ENCODE measurements around the gene HMCN1. TPM values are rescaled to one million over a fixed set of nuclear protein-coding genes. Genes with fewer than 3 reads are reported as not detected.
A peak's percentile ranks its signal among the peaks of the same experiment; 100 is the strongest.

HMCN1 gene
- polyA plus RNA-seq, 1 of the 3 experiments (the other 2 are of a cell fraction): 59.5 TPM

DNA sequence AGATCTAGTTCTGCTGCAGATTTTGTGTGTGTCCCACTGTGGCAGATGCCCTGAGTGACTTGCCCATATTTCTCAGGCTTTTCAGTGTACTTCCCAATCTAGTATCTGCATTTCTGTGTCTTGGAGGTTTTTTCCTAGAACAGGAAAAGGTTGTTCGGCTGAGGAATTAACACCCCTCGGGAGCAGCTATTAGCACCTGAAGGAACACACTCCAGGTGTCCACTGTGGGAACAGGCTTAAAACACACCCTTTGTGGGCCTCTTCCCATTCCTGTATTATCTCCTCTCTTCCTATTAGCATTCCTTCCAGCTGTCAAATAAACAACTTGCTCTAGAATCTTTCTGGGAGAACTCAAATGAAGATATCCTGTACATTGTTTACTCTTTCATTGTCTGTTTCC, 178.3 kb downstream of the HMCN1 start:
- POLR2A ChIA-PET: no interaction called here
- CTCF ChIA-PET: no interaction called here

DNA sequence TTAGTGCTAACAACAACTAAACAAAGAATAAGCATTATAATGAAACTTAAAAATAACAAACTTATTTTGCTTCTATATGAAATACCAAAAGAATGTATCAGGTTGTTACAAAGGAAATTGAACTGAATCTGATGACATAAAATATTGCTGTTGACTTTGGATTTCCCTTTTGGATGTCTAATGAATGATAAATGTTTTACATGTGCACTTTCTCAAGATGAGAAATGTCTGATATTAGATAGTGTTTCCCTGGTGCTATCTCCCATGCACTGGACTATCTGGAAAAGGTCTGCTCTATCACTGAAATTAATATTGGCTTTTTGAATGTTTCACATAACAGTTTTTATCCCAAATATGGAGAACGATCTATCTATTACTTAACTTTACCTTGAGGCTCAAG, 179.9 kb downstream of the HMCN1 start:
- H3K4me3 ChIP-seq (ENCODE audit: low read depth in 2 of 2, low read length in 1 of 2): no peak overlapping the region
- no peaks in the 10 kb centered on the region for H3F3A ChIP-seq (replicated peaks; ENCODE audit: insufficient read depth)
- peaks cover 0 to 32% of the 10 kb centered on the region in 2 experiments for H3K36me3 ChIP-seq (replicated peaks in 1 of 2; ENCODE audit: control insufficient read depth in 1 of 2, insufficient read depth in 2 of 2, low read length in 1 of 2)
- H3K4me1 ChIP-seq (ENCODE audit: control insufficient read depth in 1 of 2, insufficient read depth in 2 of 2, low read depth in 1 of 2, low read length in 1 of 2): no peaks in the 10 kb centered on the region; a peak in 1 of 4 replicates
- WGBS (ENCODE audit: low lambda C conversion rate): 11% methylated on average over 1 of the region's 1 CpG
- no peaks in the 10 kb centered on the region for H4K20me1 ChIP-seq (ENCODE audit: insufficient read depth)
- H3K4me2 ChIP-seq: no peak overlapping the region
- H3K27ac ChIP-seq (ENCODE audit: low read depth in 2 of 2, low read length in 1 of 2): peak overlapping the region in 1 of 2 experiments; percentile 31; a peak in 1 of 4 replicates
- no peak overlapping the region for H2AFZ ChIP-seq (ENCODE audit: low read depth)
- H3K27me3 ChIP-seq (ENCODE audit: insufficient read depth): no peaks in the 10 kb centered on the region; the same call in 1 of the 2 replicates
- TF ChIP-seq, protein P1, sequence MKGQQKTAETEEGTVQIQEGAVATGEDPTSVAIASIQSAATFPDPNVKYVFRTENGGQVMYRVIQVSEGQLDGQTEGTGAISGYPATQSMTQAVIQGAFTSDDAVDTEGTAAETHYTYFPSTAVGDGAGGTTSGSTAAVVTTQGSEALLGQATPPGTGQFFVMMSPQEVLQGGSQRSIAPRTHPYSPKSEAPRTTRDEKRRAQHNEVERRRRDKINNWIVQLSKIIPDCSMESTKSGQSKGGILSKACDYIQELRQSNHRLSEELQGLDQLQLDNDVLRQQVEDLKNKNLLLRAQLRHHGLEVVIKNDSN (IDR thresholded peaks at IDR 0.05; ENCODE audit: borderline replicate concordance, low read depth): no peak
- peak; percentile 75 for TF ChIP-seq TCF12 (IDR thresholded peaks at IDR 0.05)
- TF ChIP-seq, protein P2, sequence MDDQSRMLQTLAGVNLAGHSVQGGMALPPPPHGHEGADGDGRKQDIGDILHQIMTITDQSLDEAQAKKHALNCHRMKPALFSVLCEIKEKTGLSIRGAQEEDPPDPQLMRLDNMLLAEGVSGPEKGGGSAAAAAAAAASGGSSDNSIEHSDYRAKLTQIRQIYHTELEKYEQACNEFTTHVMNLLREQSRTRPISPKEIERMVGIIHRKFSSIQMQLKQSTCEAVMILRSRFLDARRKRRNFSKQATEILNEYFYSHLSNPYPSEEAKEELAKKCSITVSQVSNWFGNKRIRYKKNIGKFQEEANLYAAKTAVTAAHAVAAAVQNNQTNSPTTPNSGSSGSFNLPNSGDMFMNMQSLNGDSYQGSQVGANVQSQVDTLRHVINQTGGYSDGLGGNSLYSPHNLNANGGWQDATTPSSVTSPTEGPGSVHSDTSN (IDR thresholded peaks at IDR 0.05): peak; percentile 67
- TF ChIP-seq EP300 (IDR thresholded peaks at IDR 0.05; ENCODE audit: borderline replicate concordance in 1 of 2, low read depth in 1 of 2, low read length in 1 of 2): no peak
- DNase-seq: no peak
- H3K9me2 ChIP-seq: no peaks in the 10 kb centered on the region
- H3K9me3 ChIP-seq: no peaks in the 10 kb centered on the region
- POLR2A ChIA-PET: no interaction called here
- CTCF ChIA-PET: no interaction called here
- no peak overlapping the region for H3K9ac ChIP-seq
- H3K79me2 ChIP-seq (ENCODE audit: insufficient read depth): no peaks in the 10 kb centered on the region

More for the DNA sequence above, 178.3 kb downstream of the HMCN1 start:
- Histone ChIP-seq H3K27ac (ENCODE audit: low read depth in 2 of 2, low read length in 1 of 2) (no peak overlapping the region), H2AFZ (ENCODE audit: low read depth) (no peak overlapping the region), H3F3A (replicated peaks; ENCODE audit: insufficient read depth) (no peaks in the 10 kb centered on the region), H3K9ac (no peak overlapping the region), H3K4me1 (ENCODE audit: control insufficient read depth in 1 of 2, insufficient read depth in 2 of 2, low read depth in 1 of 2, low read length in 1 of 2) (no peaks in the 10 kb centered on the region; a peak in 1 of 4 replicates), H3K27me3 (ENCODE audit: insufficient read depth) (no peaks in the 10 kb centered on the region; the same call in 1 of the 2 replicates), H4K20me1 (ENCODE audit: insufficient read depth) (no peaks in the 10 kb centered on the region), H3K9me3 (no peaks in the 10 kb centered on the region), H3K9me2 (no peaks in the 10 kb centered on the region), H3K36me3 (replicated peaks in 1 of 2; ENCODE audit: control insufficient read depth in 1 of 2, insufficient read depth in 2 of 2, low read length in 1 of 2) (peaks cover 0 to 29% of the 10 kb centered on the region in 2 experiments), H3K79me2 (ENCODE audit: insufficient read depth) (no peaks in the 10 kb centered on the region), H3K4me2 (no peak overlapping the region), H3K4me3 (ENCODE audit: low read depth in 2 of 2, low read length in 1 of 2) (no peak overlapping the region)
- TF ChIP-seq RAD21 (IDR thresholded peaks at IDR 0.05; ENCODE audit: low read length) (no peak), RFX5 (IDR thresholded peaks at IDR 0.05; ENCODE audit: low read length) (no peak), JUND (IDR thresholded peaks at IDR 0.05) (no peak)
- TF ChIP-seq, protein P2 (IDR thresholded peaks at IDR 0.05): no peak
- no peak for DNase-seq
- 9% methylated on average over 2 of the region's 2 CpGs for WGBS (ENCODE audit: low lambda C conversion rate)

DNA sequence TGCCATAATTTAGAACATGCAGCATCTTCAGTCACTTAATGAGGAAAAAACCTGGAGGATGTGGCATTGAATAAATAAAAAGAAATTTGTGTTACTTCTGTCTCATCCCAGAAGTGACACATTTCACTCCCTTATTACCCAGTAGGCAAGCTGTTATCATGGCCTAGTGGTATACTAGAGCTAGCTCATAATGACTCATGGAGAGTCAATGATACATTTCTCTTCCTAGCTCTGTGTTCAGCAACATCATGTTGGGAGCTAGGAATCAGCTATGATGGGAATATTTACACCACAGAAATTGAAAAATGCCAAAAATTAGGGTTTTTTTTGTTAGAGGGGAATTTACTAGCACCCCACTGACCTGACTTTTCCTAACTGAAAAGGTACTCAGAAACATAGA, 182.7 kb downstream of the HMCN1 start:
- POLR2A ChIA-PET: no interaction called here
- no peaks in the 10 kb centered on the region for H3K9me2 ChIP-seq
- TF ChIP-seq GABPA (IDR thresholded peaks at IDR 0.05; ENCODE audit: low read depth) (no peak), FOXJ3 (CRISPR knock-in tag; IDR thresholded peaks at IDR 0.05) (no peak), CHD2 (IDR thresholded peaks at IDR 0.05; ENCODE audit: low read length, partially characterized antibody) (no peak), RCOR1 (IDR thresholded peaks at IDR 0.05; ENCODE audit: low read length) (no peak), POLR2AphosphoS5 (IDR thresholded peaks at IDR 0.05; ENCODE audit: low read depth, low read length) (no peak), RFX5 (IDR thresholded peaks at IDR 0.05; ENCODE audit: low read length) (no peak), NRF1 (IDR thresholded peaks at IDR 0.05; ENCODE audit: low read depth, low read length) (no peak), EP300 (IDR thresholded peaks at IDR 0.05; ENCODE audit: borderline replicate concordance in 1 of 2, low read depth in 1 of 2, low read length in 1 of 2) (no peak), TCF12 (IDR thresholded peaks at IDR 0.05) (no peak), JUND (IDR thresholded peaks at IDR 0.05) (no peak), SIN3A (IDR thresholded peaks at IDR 0.05; ENCODE audit: borderline replicate concordance, low read depth, low read length) (no peak), FOXM1 (IDR thresholded peaks at IDR 0.05; ENCODE audit: low read depth) (no peak), FOSL2 (IDR thresholded peaks at IDR 0.05; ENCODE audit: borderline replicate concordance, low read depth) (no peak), EZH2phosphoT487 (IDR thresholded peaks at IDR 0.05; ENCODE audit: borderline replicate concordance, low read depth) (no peak), GATA2 (CRISPR knock-in tag; IDR thresholded peaks at IDR 0.05) (no peak), YY1 (IDR thresholded peaks at IDR 0.05; ENCODE audit: low read depth) (no peak), TEAD4 (IDR thresholded peaks at IDR 0.05; ENCODE audit: borderline replicate concordance, insufficient read depth) (no peak), RXRA (IDR thresholded peaks at IDR 0.05; ENCODE audit: borderline replicate concordance, low read depth) (no peak)

More for the DNA sequence above, 182.7 kb downstream of the HMCN1 start:
- Histone ChIP-seq H3K4me2 (no peak overlapping the region), H3K9me3 (no peaks in the 10 kb centered on the region), H3K27ac (ENCODE audit: low read depth in 2 of 2, low read length in 1 of 2) (no peak overlapping the region), H4K20me1 (ENCODE audit: insufficient read depth) (no peaks in the 10 kb centered on the region), H2AFZ (ENCODE audit: low read depth) (no peak overlapping the region), H3F3A (replicated peaks; ENCODE audit: insufficient read depth) (no peaks in the 10 kb centered on the region), H3K9ac (no peak overlapping the region), H3K4me3 (ENCODE audit: low read depth in 2 of 2, low read length in 1 of 2) (no peak overlapping the region), H3K79me2 (ENCODE audit: insufficient read depth) (no peaks in the 10 kb centered on the region), H3K36me3 (replicated peaks in 1 of 2; ENCODE audit: control insufficient read depth in 1 of 2, insufficient read depth in 2 of 2, low read length in 1 of 2) (peaks cover 0 to 23% of the 10 kb centered on the region in 2 experiments), H3K4me1 (ENCODE audit: control insufficient read depth in 1 of 2, insufficient read depth in 2 of 2, low read depth in 1 of 2, low read length in 1 of 2) (no peaks in the 10 kb centered on the region; a peak in 1 of 4 replicates), H3K27me3 (ENCODE audit: insufficient read depth) (no peaks in the 10 kb centered on the region; the same call in 1 of the 2 replicates)
- no peak for DNase-seq
- CTCF ChIA-PET: no interaction called here
